HepG2 (cell line): ENCODE measurements around the gene ST6GALNAC2. TPM values are rescaled to one million over a fixed set of nuclear protein-coding genes. Genes with fewer than 3 reads are reported as not detected.
A peak's percentile ranks its signal among the peaks of the same experiment; 100 is the strongest.

Experiments
- CBFB ChIP-seq: sonication (generic); formaldehyde crosslinking; IDR thresholded peaks from 2 replicates; pipeline ENCODE4 v1.4.0; 2020; ENCODE audit warnings: missing genetic modification reagents
- CBX1 ChIP-seq: IDR thresholded peaks from one replicate; pipeline ENCODE4 v1.6.1; 2016; ENCODE audit warnings: antibody characterized with exemption, low read depth
- ERF ChIP-seq: IDR thresholded peaks from 2 replicates; pipeline ENCODE4 v1.6.1; 2018; ENCODE audit warnings: missing biosample characterization, missing genetic modification reagents
- GZF1 ChIP-seq: sonication (generic); formaldehyde crosslinking; IDR thresholded peaks from 2 replicates; pipeline ENCODE4 v1.5.1; 2020; ENCODE audit warnings: mild to moderate bottlenecking, missing genetic modification reagents
- HNF1B ChIP-seq: sonication (generic); formaldehyde crosslinking; IDR thresholded peaks from 2 replicates; pipeline ENCODE4 v1.5.1; 2020; ENCODE audit warnings: mild to moderate bottlenecking, moderate library complexity, missing genetic modification reagents
- IKZF4 ChIP-seq: sonication (generic); formaldehyde crosslinking; IDR thresholded peaks from 2 replicates; pipeline ENCODE4 v1.5.1; 2020; ENCODE audit warnings: borderline replicate concordance, mild to moderate bottlenecking, low read depth, missing genetic modification reagents; ENCODE audit errors: not compliant biosample characterization
- NCOA2 ChIP-seq: sonication (generic); formaldehyde crosslinking; IDR thresholded peaks from 2 replicates; pipeline ENCODE4 v1.8.0; 2022; ENCODE audit warnings: inconsistent platforms
- NFAT5 ChIP-seq: sonication (generic); formaldehyde crosslinking; IDR thresholded peaks from 2 replicates; pipeline ENCODE4 v1.4.0; 2020; ENCODE audit warnings: missing genetic modification reagents
- NFE2L2 ChIP-seq: fragments of 150-350 bp; IDR thresholded peaks from 2 replicates; pipeline ENCODE4 v1.6.1; 2014; ENCODE audit warnings: low read length
- NR2F6 ChIP-seq, 2 experiments: IDR thresholded peaks; 2 replicates each; pipeline ENCODE4 v1.6.1; 2016; ENCODE audit warnings: antibody characterized with exemption in 1 of 2, mild to moderate bottlenecking in 1 of 2
- PRDM10 ChIP-seq: sonication (generic); formaldehyde crosslinking; IDR thresholded peaks from 2 replicates; pipeline ENCODE4 v1.4.0; 2020; ENCODE audit warnings: low read depth, missing genetic modification reagents
- SSRP1 ChIP-seq: IDR thresholded peaks from 2 replicates; pipeline ENCODE4 v1.6.1; 2016; ENCODE audit warnings: control low read depth
- ZNF710 ChIP-seq: sonication (generic); formaldehyde crosslinking; IDR thresholded peaks from 2 replicates; pipeline ENCODE4 v1.5.0; 2020; ENCODE audit warnings: mild to moderate bottlenecking, missing genetic modification reagents, borderline replicate concordance
- ZNF766 ChIP-seq: sonication (generic); formaldehyde crosslinking; IDR thresholded peaks from 2 replicates; pipeline ENCODE4 v1.5.0; 2020; ENCODE audit warnings: missing genetic modification reagents, borderline replicate concordance
- polyA plus RNA-seq, 8 experiments: library from polyadenylated mRNA; depleted of rRNA in 3 of 8; stranded (reverse) in 7 of 8; unstranded in 1 of 8; fragments of >200 nt; fragmentation: Illumina TruSeq in 4 of 8; extraction: Trizol in 4 of 8; gene quantifications; 2 replicates each; pipeline versions ENCODE4 v1.2.1 to v1.2.3, GENCODE V29; 2011 to 2016; ENCODE audit warnings: low read depth in 4 of 8, missing spikeins in 1 of 8, mixed read lengths in 1 of 8; ENCODE audit not compliant: insufficient read depth in 1 of 8
- total RNA-seq, 5 experiments: library from RNA; depleted of rRNA; stranded (reverse); fragments of >200 nt; fragmentation: Illumina TruSeq; extraction: Trizol; gene quantifications; 2 replicates each; pipeline ENCODE4 v1.2.3, GENCODE V29; 2016; ENCODE audit warnings: low read depth in 1 of 5

Gene ST6GALNAC2
- total and polyA plus RNA-seq, 2 of the 13 experiments (the other 11 are each of a cell fraction or from before 2014, with no cell fraction given) = 0.12 to 0.49 TPM

GRCh38 chr17:76523084-76524037 is 62.3 kb downstream of the ST6GALNAC2 start (continued):
- TF ChIP-seq HNF1B (peak; percentile 57), ZNF766 (CRISPR knock-in tag) (0 out of 2 replicates have a peak, but pooled peaks have one; percentile 28), NFE2L2 (no peak), NR2F6 (IDR thresholded peaks at IDR 0.05) (no peak), NR2F6 (CRISPR knock-in tag; IDR thresholded peaks at IDR 0.05) (peak; percentile 71; the same call in 1 of the 2 replicates), PRDM10 (CRISPR knock-in tag) (peak; percentile 40; the same call in 1 of the 2 replicates), ZNF710 (no peak; the same call in 1 of the 2 replicates), GZF1 (0 out of 2 replicates have a peak, but pooled peaks have one; percentile 37), NCOA2 (CRISPR knock-in tag) (peak; percentile 61; the same call in 1 of the 2 replicates), CBFB (CRISPR knock-in tag) (no peak; the same call in 1 of the 2 replicates), SSRP1 (no peak), IKZF4 (peak; percentile 52), NFAT5 (CRISPR knock-in tag) (0 out of 2 replicates have a peak, but pooled peaks have one; percentile 31), ERF (CRISPR knock-in tag) (peak; percentile 79), CBX1 (no peak)
